Measurements from ENCODE around the gene DTNA.

The DTNA gene

DNA sequence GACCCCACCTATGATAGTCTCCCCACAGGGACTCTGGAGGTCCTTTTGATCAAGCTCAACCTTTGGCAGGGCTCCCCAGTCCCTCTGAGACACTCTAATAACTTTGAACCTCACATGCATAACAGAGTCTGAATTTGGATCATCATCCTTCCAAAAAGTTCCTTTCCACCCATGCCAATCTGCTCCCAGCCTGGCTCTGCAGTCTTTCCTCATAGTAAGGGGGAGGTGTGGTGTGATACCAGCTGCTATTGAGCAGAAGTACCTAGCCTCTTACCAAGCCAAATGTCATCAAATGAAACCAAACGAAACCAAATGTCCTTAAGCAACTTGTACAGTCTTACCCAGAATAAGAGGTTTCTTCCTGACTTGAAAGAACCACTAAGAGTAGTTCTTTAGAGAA is 36.5 kb downstream of the DTNA start:
- no peak for TF ChIP-seq EP300 (IDR thresholded peaks at IDR 0.05; ENCODE audit: borderline replicate concordance)
- TF ChIP-seq EGR1 (IDR thresholded peaks at IDR 0.05) = no peak
- no peak for TF ChIP-seq REST (IDR thresholded peaks at IDR 0.05; ENCODE audit: low read depth)
- no peak for TF ChIP-seq ZBTB7A (IDR thresholded peaks at IDR 0.05; ENCODE audit: low read depth)
- TF ChIP-seq, protein P1, sequence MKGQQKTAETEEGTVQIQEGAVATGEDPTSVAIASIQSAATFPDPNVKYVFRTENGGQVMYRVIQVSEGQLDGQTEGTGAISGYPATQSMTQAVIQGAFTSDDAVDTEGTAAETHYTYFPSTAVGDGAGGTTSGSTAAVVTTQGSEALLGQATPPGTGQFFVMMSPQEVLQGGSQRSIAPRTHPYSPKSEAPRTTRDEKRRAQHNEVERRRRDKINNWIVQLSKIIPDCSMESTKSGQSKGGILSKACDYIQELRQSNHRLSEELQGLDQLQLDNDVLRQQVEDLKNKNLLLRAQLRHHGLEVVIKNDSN (IDR thresholded peaks at IDR 0.05) = no peak
- TF ChIP-seq TEAD4 (IDR thresholded peaks at IDR 0.05) = no peak
- TF ChIP-seq TAF1 (IDR thresholded peaks at IDR 0.05; ENCODE audit: low read depth) = no peak
- no peak for TF ChIP-seq MAX (IDR thresholded peaks at IDR 0.05)
- no peak for TF ChIP-seq YY1 (IDR thresholded peaks at IDR 0.05; ENCODE audit: low read depth)
- TF ChIP-seq TCF12 (IDR thresholded peaks at IDR 0.05; ENCODE audit: low read depth) = no peak
- TF ChIP-seq CREB1 (IDR thresholded peaks at IDR 0.05; ENCODE audit: low read depth) = no peak
- no peak for TF ChIP-seq NFIC (IDR thresholded peaks at IDR 0.05)
- TF ChIP-seq FOXM1 (IDR thresholded peaks at IDR 0.05; ENCODE audit: borderline replicate concordance, low read depth) = no peak
- TF ChIP-seq CEBPB (IDR thresholded peaks at IDR 0.05) = no peak
- TF ChIP-seq RAD21 (IDR thresholded peaks at IDR 0.05; ENCODE audit: low read depth) = no peak

DNA sequence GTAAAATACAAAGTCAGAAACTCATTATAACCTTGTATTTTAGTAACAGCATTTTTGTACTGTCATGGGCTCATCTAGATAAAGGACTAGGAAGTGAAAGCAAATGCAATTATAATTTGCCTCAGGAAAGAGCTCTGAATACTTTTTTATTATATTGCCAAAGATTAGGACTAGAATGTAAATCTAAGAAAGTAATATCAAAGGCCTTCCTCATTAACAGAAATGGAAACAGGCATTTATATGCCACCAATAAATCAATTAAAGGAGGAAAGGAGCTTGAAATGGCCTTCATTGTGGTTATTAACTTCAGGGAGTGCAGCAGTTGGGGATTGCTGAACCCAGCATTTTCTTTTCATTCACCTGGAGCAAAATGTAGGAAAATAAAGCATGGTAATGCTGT is 39.6 kb downstream of the DTNA start:
- TF ChIP-seq CREB1 (IDR thresholded peaks at IDR 0.05; ENCODE audit: low read depth) (no peak), MAX (IDR thresholded peaks at IDR 0.05) (no peak), EGR1 (IDR thresholded peaks at IDR 0.05) (no peak), TEAD4 (IDR thresholded peaks at IDR 0.05) (no peak)

- TF ChIP-seq NFIC (IDR thresholded peaks at IDR 0.05) (no peak), REST (IDR thresholded peaks at IDR 0.05; ENCODE audit: low read depth) (no peak), RAD21 (IDR thresholded peaks at IDR 0.05; ENCODE audit: low read depth) (no peak), FOXM1 (IDR thresholded peaks at IDR 0.05; ENCODE audit: borderline replicate concordance, low read depth) (no peak), ZBTB7A (IDR thresholded peaks at IDR 0.05; ENCODE audit: low read depth) (no peak), CEBPB (IDR thresholded peaks at IDR 0.05) (no peak), TAF1 (IDR thresholded peaks at IDR 0.05; ENCODE audit: low read depth) (no peak), TCF12 (IDR thresholded peaks at IDR 0.05; ENCODE audit: low read depth) (no peak), TEAD4 (IDR thresholded peaks at IDR 0.05) (no peak), MAX (IDR thresholded peaks at IDR 0.05) (no peak), EGR1 (IDR thresholded peaks at IDR 0.05) (no peak), CREB1 (IDR thresholded peaks at IDR 0.05; ENCODE audit: low read depth) (no peak), EP300 (IDR thresholded peaks at IDR 0.05; ENCODE audit: borderline replicate concordance) (no peak), YY1 (IDR thresholded peaks at IDR 0.05; ENCODE audit: low read depth) (no peak)
- TF ChIP-seq, protein P1 (IDR thresholded peaks at IDR 0.05) = no peak
Measured at GRCh38 chr18:34752056-34752455, 42.0 kb downstream of the DTNA start.

DNA sequence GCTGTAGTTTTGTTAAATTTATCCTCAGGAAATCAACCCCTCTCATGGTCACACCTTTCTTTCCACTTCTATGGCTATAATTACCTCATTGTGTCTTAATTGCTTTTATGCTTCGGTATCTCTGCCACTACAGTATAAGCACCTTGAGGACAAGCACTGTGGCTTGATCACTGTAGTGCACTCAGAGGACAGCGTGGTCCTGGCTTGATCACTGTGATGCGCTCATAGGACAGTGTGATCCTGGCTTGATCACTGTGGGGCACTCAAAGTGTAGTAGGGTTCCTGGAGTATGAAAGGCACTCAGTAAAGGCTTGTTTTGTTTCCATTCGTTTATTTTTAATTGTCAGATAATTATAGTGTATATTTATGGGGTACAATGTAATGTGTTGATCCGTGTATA is 44.2 kb downstream of the DTNA start:
- TF ChIP-seq CEBPB (IDR thresholded peaks at IDR 0.05) = no peak
- TF ChIP-seq, protein P1 (IDR thresholded peaks at IDR 0.05) = no peak

DNA sequence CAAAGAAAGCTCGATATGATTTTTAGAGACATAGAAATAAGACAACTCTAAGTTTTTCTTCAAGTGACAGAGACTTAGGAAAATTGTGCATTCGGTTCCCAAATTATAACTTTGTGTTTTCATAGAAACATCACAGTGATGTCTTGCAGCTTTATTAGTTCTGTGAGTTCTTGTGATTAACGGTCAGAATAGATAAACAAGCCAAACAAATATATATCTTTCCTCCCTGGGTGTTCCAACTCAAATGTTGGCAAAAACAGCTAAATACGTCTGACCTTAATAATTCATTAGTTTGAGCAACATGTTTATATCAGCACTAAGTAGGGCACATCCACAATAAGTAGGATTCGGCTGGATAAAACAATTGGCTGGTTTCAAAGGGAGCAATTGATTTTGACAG is 47.6 kb downstream of the DTNA start:
- no peak for TF ChIP-seq TAF1 (IDR thresholded peaks at IDR 0.05; ENCODE audit: low read depth)
- no peak for TF ChIP-seq EGR1 (IDR thresholded peaks at IDR 0.05)
- no peak for TF ChIP-seq FOXM1 (IDR thresholded peaks at IDR 0.05; ENCODE audit: borderline replicate concordance, low read depth)
- TF ChIP-seq, protein P1 (IDR thresholded peaks at IDR 0.05) = no peak
- no peak for TF ChIP-seq EP300 (IDR thresholded peaks at IDR 0.05; ENCODE audit: borderline replicate concordance)
- TF ChIP-seq TEAD4 (IDR thresholded peaks at IDR 0.05) = no peak
- no peak for TF ChIP-seq MAX (IDR thresholded peaks at IDR 0.05)
- no peak for TF ChIP-seq CEBPB (IDR thresholded peaks at IDR 0.05)
- no peak for TF ChIP-seq NFIC (IDR thresholded peaks at IDR 0.05)
- no peak for TF ChIP-seq CREB1 (IDR thresholded peaks at IDR 0.05; ENCODE audit: low read depth)
- TF ChIP-seq TCF12 (IDR thresholded peaks at IDR 0.05; ENCODE audit: low read depth) = no peak
- TF ChIP-seq YY1 (IDR thresholded peaks at IDR 0.05; ENCODE audit: low read depth) = no peak
- no peak for TF ChIP-seq ZBTB7A (IDR thresholded peaks at IDR 0.05; ENCODE audit: low read depth)
- no peak for TF ChIP-seq REST (IDR thresholded peaks at IDR 0.05; ENCODE audit: low read depth)
- no peak for TF ChIP-seq RAD21 (IDR thresholded peaks at IDR 0.05; ENCODE audit: low read depth)
